GM10266 (cell line): ENCODE data around the gene VAC14.

Experiments used
- DNase-seq: peaks from one replicate; pipeline ENCODE4 v3.0.0; 2012; ENCODE audit errors: extremely low spot score
- CTCF ChIP-seq: IDR thresholded peaks from 2 replicates; pipeline ENCODE4 v1.5.1; 2012; ENCODE audit warnings: mild to moderate bottlenecking, low read depth; ENCODE audit not compliant: control insufficient read depth, insufficient read depth; ENCODE audit errors: missing control alignments

The VAC14 gene

GRCh38 chr16:70694088-70694867, 106.7 kb downstream of the VAC14 start:
- no peak for DNase-seq

GRCh38 chr16:70692873-70693671, 107.9 kb downstream of the VAC14 start:
- TF ChIP-seq CTCF: no peak
- DNase-seq: no peak

More at GRCh38 chr16:70694088-70694867, 106.7 kb downstream of the VAC14 start:
- no peak for TF ChIP-seq CTCF

GRCh38 chr16:70692130-70692872, 108.7 kb downstream of the VAC14 start:
- no peak for DNase-seq
- no peak for TF ChIP-seq CTCF

GRCh38 chr16:70691223-70692129, 109.5 kb downstream of the VAC14 start:
- DNase-seq: no peak

GRCh38 chr16:70689970-70690891, 110.7 kb downstream of the VAC14 start:
- no peak for TF ChIP-seq CTCF
- no peak for DNase-seq

More at GRCh38 chr16:70691223-70692129, 109.5 kb downstream of the VAC14 start:
- no peak for TF ChIP-seq CTCF
